ENCODE data around the gene ZNF217. TPM values are rescaled to one million over a fixed set of nuclear protein-coding genes. Genes with fewer than 3 reads are reported as not detected.
A peak's percentile ranks its signal among the peaks of the same experiment; 100 is the strongest.

ZNF217 gene
- total and polyA plus RNA-seq, 9 of the 15 experiments (the other 6 are each of a cell fraction or from before 2014, with no cell fraction given), result 3.0 to 41.8 (median 16.8) TPM

DNA sequence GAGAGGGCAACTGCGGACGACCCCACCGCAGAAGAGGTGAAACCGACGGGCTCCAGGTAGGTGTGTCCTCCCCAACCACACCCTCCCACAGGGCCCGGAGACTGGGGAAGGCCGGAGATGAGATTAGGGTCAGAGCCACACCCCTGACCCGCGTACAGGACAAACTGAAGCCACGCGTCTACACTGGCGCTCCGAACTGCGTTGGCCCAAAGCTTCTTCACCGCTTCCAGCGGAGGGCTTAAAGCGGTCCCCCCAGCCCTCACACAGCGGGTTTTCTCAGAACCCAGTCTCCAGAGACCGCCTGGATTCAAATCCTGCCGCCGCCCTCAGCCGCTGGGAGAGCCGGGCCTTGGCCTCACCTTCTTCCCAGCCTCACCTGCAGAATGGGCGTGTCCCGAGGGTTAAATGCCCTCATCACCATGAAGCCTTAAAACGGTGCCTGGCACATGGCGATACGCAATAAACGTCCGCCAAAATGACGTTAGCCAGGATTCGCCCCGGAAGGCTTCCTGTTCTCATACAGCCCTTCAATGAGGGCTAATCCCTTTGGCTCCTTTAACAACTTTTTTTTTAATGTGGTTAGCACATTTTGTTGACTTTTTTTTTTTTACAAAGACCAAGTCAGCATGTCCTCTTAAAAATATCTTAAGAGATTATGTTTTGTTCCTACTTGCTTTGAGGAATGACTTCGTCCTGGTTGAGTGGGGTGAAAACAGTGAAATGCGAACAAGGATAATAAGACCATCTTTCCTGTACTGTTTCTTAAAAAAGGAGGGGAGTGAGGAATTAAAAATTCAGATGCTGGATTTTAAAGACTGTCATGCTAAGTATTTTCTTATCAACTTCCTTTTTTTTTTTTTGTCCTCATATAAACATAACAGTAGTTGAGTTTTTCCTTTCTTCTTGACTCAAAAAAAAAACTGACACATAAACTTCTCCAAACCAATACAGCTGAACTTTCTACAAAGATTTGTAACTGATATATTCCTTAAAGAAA, 15.1 kb upstream of the ZNF217 start (continued):
- TF ChIP-seq THRAP3 (IDR thresholded peaks at IDR 0.05; ENCODE audit: borderline replicate concordance), result no peak
- no peak for TF ChIP-seq ZNF583 (CRISPR knock-in tag; IDR thresholded peaks at IDR 0.05)
- no peak for TF ChIP-seq XRCC4 (IDR thresholded peaks at IDR 0.05; ENCODE audit: extremely low read depth, insufficient read depth, insufficient read length)
- no peak for TF ChIP-seq ZNF253 (CRISPR knock-in tag; conservative IDR thresholded peaks at IDR 0.05)
- TF ChIP-seq ZNF589 (CRISPR knock-in tag; IDR thresholded peaks at IDR 0.05; ENCODE audit: low read depth), result peak; percentile 23; the same call in 1 of the 2 replicates
- TF ChIP-seq ZNF384 (IDR thresholded peaks at IDR 0.05; ENCODE audit: low read depth, low read length), result peak; percentile 68
- no peak for TF ChIP-seq ILK (tag; IDR thresholded peaks at IDR 0.05; ENCODE audit: borderline replicate concordance, low read depth)
- TF ChIP-seq ZC3H8 (IDR thresholded peaks at IDR 0.05), result no peak
- TF ChIP-seq NFIX (CRISPR knock-in tag; IDR thresholded peaks at IDR 0.05; ENCODE audit: low read depth), result no peak
- TF ChIP-seq JUN (IDR thresholded peaks at IDR 0.05; ENCODE audit: borderline replicate concordance, low read depth, low read length), result no peak
- TF ChIP-seq JUN (CRISPR knock-in tag; IDR thresholded peaks at IDR 0.05; ENCODE audit: borderline replicate concordance), result no peak
- TF ChIP-seq HDAC1 (IDR thresholded peaks at IDR 0.05), result peak in 1 of 2 experiments; percentile 74; a peak in 2 of 4 replicates
- TF ChIP-seq, protein P1, sequence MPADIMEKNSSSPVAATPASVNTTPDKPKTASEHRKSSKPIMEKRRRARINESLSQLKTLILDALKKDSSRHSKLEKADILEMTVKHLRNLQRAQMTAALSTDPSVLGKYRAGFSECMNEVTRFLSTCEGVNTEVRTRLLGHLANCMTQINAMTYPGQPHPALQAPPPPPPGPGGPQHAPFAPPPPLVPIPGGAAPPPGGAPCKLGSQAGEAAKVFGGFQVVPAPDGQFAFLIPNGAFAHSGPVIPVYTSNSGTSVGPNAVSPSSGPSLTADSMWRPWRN (IDR thresholded peaks at IDR 0.05; ENCODE audit: low read depth), result peak; percentile 28; the same call in 1 of the 2 replicates
- TF ChIP-seq HMG20A (CRISPR knock-in tag; conservative IDR thresholded peaks at IDR 0.05), result no peak
- TF ChIP-seq NFE2L1 (tag; IDR thresholded peaks at IDR 0.05; ENCODE audit: borderline replicate concordance, low read depth), result no peak
- no peak for TF ChIP-seq IRF2 (CRISPR knock-in tag; IDR thresholded peaks at IDR 0.05)
- no peak for TF ChIP-seq ZZZ3 (IDR thresholded peaks at IDR 0.05)
- TF ChIP-seq, protein P2, sequence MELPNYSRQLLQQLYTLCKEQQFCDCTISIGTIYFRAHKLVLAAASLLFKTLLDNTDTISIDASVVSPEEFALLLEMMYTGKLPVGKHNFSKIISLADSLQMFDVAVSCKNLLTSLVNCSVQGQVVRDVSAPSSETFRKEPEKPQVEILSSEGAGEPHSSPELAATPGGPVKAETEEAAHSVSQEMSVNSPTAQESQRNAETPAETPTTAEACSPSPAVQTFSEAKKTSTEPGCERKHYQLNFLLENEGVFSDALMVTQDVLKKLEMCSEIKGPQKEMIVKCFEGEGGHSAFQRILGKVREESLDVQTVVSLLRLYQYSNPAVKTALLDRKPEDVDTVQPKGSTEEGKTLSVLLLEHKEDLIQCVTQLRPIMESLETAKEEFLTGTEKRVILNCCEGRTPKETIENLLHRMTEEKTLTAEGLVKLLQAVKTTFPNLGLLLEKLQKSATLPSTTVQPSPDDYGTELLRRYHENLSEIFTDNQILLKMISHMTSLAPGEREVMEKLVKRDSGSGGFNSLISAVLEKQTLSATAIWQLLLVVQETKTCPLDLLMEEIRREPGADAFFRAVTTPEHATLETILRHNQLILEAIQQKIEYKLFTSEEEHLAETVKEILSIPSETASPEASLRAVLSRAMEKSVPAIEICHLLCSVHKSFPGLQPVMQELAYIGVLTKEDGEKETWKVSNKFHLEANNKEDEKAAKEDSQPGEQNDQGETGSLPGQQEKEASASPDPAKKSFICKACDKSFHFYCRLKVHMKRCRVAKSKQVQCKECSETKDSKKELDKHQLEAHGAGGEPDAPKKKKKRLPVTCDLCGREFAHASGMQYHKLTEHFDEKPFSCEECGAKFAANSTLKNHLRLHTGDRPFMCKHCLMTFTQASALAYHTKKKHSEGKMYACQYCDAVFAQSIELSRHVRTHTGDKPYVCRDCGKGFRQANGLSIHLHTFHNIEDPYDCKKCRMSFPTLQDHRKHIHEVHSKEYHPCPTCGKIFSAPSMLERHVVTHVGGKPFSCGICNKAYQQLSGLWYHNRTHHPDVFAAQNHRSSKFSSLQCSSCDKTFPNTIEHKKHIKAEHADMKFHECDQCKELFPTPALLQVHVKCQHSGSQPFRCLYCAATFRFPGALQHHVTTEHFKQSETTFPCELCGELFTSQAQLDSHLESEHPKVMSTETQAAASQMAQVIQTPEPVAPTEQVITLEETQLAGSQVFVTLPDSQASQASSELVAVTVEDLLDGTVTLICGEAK (IDR thresholded peaks at IDR 0.05), result no peak
- TF ChIP-seq, protein P2 (CRISPR knock-in tag; IDR thresholded peaks at IDR 0.05), result no peak
